Measurements from ENCODE around the gene DENND1A. TPM values are rescaled to one million over a fixed set of nuclear protein-coding genes. Genes with fewer than 3 reads are reported as not detected.

Gene DENND1A
- total and polyA plus RNA-seq, 2 of the 13 experiments (the other 11 are each of a cell fraction or from before 2014, with no cell fraction given) = 14.8 to 30.1 TPM

DNA sequence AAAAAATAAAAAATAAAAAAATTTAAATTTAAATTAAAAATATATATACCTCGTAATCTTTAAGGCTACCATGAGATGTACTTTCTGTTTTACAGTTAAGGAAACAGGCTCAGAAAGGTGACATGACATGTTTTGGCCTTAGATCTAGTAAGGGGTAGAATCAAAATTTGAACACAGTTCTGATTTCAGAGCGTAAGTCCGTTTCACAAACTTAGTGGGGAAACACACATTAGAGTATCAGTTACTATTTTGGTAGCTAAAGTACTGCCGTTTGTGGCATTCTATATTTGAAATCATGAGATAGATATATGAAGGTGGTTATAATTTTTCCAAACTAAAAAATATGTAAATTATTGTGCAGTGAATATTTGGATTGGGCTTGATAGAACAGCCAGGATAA lies 186.2 kb downstream of the DENND1A start:
- no TSS peak for BruUV-seq (replicated peaks)
- FAIRE-seq = no peak

More for the DNA sequence above, 186.2 kb downstream of the DENND1A start:
- in situ Hi-C loops (cut with HindIII; ENCODE audit: extremely low pct_ligation_motif_present, low pct_unique_long_range_greater_than_20kb) (no loop called here), intact Hi-C loops (cut with micrococcal nuclease; ENCODE audit: unreplicated experiment) (loop anchor here (10.0 kb wide), 1 partner anchor 181 kb away; no protein-coding TSS in a partner anchor)
- TF ChIP-seq ZNF3 (CRISPR knock-in tag; IDR thresholded peaks at IDR 0.05) = no peak
- no peak for TF ChIP-seq MXD4 (CRISPR knock-in tag; IDR thresholded peaks at IDR 0.05)
- no peak for TF ChIP-seq SIN3A (IDR thresholded peaks at IDR 0.05; ENCODE audit: borderline replicate concordance, low read depth, low read length)
- no peak for TF ChIP-seq KAT7 (CRISPR knock-in tag; IDR thresholded peaks at IDR 0.05; ENCODE audit: borderline replicate concordance)
- TF ChIP-seq TEAD3 (CRISPR knock-in tag; optimal IDR thresholded peaks at IDR 0.05; ENCODE audit: borderline replicate concordance) = no peak
- TF ChIP-seq ZNF839 (CRISPR knock-in tag; IDR thresholded peaks at IDR 0.05; ENCODE audit: borderline replicate concordance) = no peak
- TF ChIP-seq ARHGAP35 (CRISPR knock-in tag; IDR thresholded peaks at IDR 0.05; ENCODE audit: borderline replicate concordance) = no peak
- no peak for TF ChIP-seq NCOA1 (CRISPR knock-in tag; IDR thresholded peaks at IDR 0.05)
- TF ChIP-seq ZUFSP (CRISPR knock-in tag; IDR thresholded peaks at IDR 0.05; ENCODE audit: borderline replicate concordance) = no peak
- no peak for TF ChIP-seq HDAC1 (CRISPR knock-in tag; IDR thresholded peaks at IDR 0.05)
- no peak for TF ChIP-seq CAMTA2 (CRISPR knock-in tag; IDR thresholded peaks at IDR 0.05; ENCODE audit: borderline replicate concordance)
- TF ChIP-seq, protein P1, sequence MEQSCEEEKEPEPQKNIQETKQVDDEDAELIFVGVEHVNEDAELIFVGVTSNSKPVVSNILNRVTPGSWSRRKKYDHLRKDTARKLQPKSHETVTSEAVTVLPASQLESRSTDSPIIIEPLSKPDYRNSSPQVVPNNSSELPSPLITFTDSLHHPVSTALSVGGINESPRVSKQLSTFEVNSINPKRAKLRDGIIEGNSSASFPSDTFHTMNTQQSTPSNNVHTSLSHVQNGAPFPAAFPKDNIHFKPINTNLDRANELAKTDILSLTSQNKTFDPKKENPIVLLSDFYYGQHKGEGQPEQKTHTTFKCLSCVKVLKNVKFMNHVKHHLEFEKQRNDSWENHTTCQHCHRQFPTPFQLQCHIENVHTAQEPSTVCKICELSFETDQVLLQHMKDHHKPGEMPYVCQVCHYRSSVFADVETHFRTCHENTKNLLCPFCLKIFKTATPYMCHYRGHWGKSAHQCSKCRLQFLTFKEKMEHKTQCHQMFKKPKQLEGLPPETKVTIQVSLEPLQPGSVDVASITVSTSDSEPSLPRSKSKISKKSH (CRISPR knock-in tag; IDR thresholded peaks at IDR 0.05; ENCODE audit: borderline replicate concordance) = no peak
- no peak for TF ChIP-seq ZNF607 (CRISPR knock-in tag; IDR thresholded peaks at IDR 0.05; ENCODE audit: borderline replicate concordance)
- TF ChIP-seq ZNF274 (CRISPR knock-in tag; IDR thresholded peaks at IDR 0.05) = no peak
- TF ChIP-seq SP140L (CRISPR knock-in tag; IDR thresholded peaks at IDR 0.05; ENCODE audit: borderline replicate concordance) = no peak
- TF ChIP-seq ZFP41 (CRISPR knock-in tag; IDR thresholded peaks at IDR 0.05; ENCODE audit: borderline replicate concordance) = no peak
- TF ChIP-seq ZNF615 (CRISPR knock-in tag; IDR thresholded peaks at IDR 0.05; ENCODE audit: borderline replicate concordance) = no peak
- TF ChIP-seq ARNT (IDR thresholded peaks at IDR 0.05) = no peak
- no peak for TF ChIP-seq YY1 (IDR thresholded peaks at IDR 0.05; ENCODE audit: insufficient read depth, insufficient replicate concordance, low read depth, low read length)
- no peak for TF ChIP-seq KDM4B (CRISPR knock-in tag; IDR thresholded peaks at IDR 0.05)
- Histone ChIP-seq H2AFZ (ENCODE audit: low read length) (no peak overlapping the region), H3K27me3 (ENCODE audit: control insufficient read depth in 1 of 2, insufficient read depth in 2 of 2, low read length in 2 of 2) (no peaks in the 10 kb centered on the region), H3K27ac (ENCODE audit: extremely low read length, insufficient read depth, low read length) (no peak overlapping the region), H3K9ac (ENCODE audit: insufficient read depth, low read depth, low read length) (no peak overlapping the region), H3K4me2 (ENCODE audit: low read depth, low read length) (no peak overlapping the region), H3K79me2 (ENCODE audit: insufficient read depth, low read length) (no peaks in the 10 kb centered on the region), H3K4me1 (ENCODE audit: insufficient read depth, low read length) (peaks cover 51% of the 10 kb centered on the region), H3K4me3 (replicated peaks in 1 of 3; ENCODE audit: insufficient read depth in 1 of 3, low read depth in 2 of 3, low read length in 3 of 3) (no peak overlapping the region), H3K9me3 (ENCODE audit: low read length) (no peaks in the 10 kb centered on the region), H4K20me1 (ENCODE audit: insufficient read depth, low read length) (no peaks in the 10 kb centered on the region), H3K36me3 (replicated peaks in 1 of 2; ENCODE audit: control insufficient read depth in 1 of 2, insufficient read depth in 2 of 2, low read length in 2 of 2) (0 out of 5 replicates have a peak, but pooled peaks cover 0 to 1% of the 10 kb centered on the region in 2 experiments)
- DNase-seq (ENCODE audit: low spot score) (no peak), ATAC-seq (no peak)
- ChIA-PET POLR2A (no interaction called here), CTCF (ENCODE audit: low intra/inter-chr PET ratio, low total read pairs) (no interaction called here)
- WGBS (ENCODE audit: low lambda C conversion rate) = 95% methylated on average over 4 of the region's 4 CpGs
